Naive thymus-derived CD4-positive, alpha-beta T cell (primary cell): Measurements from ENCODE around the gene GOLGA6L6. TPM values are rescaled to one million over a fixed set of nuclear protein-coding genes. Genes with fewer than 3 reads are reported as not detected.
"Not testable (repeated sequence)": the region's sequence is repeated elsewhere in the genome, so short reads cannot be mapped to it uniquely, and the experiment has no call there.

Experiments
- ATAC-seq: fragments of 150-1000 bp; cut with Tn5 transposase; 2 replicates; pipeline ENCODE4 v1.10.0; 2021; ENCODE audit warnings: mild to moderate bottlenecking, moderate library complexity
- CTCF ChIA-PET: fragments of 350-600 bp; sonication (Branson Sonifier 250); formaldehyde crosslinking; loops from one replicate; lab custom pipeline; 2021; ENCODE audit warnings: antibody characterized with exemption; lab: Charles Lee
- POLR2A ChIA-PET: fragments of 350-600 bp; sonication (Branson Sonifier 250); formaldehyde crosslinking; loops from one replicate; lab custom pipeline; 2021; ENCODE audit warnings: antibody characterized with exemption, inconsistent platforms; lab: Charles Lee
- DNase-seq, 9 donors: peaks; one replicate each; pipeline versions ENCODE4 v3.0.0 to v3.0.0-alpha.2; 2020 to 2022; ENCODE audit warnings: mixed read lengths in 1 of 9
- H3K27ac ChIP-seq: one replicate; pipeline ENCODE4 v1.7.0; 2013; ENCODE audit warnings: mild to moderate bottlenecking, low read depth, low read length, moderate library complexity
- H3K27me3 ChIP-seq, 2 donors: one replicate each; pipeline ENCODE4 v1.7.0; 2013; ENCODE audit warnings: low read length in 2 of 2, mild to moderate bottlenecking in 2 of 2, moderate library complexity in 2 of 2; ENCODE audit not compliant: control insufficient read depth in 2 of 2, insufficient read depth in 2 of 2
- H3K36me3 ChIP-seq, 3 experiments: 1 replicate in 2 of 3; 2 replicates in 1 of 3; pipeline ENCODE4 v1.7.0; 2013; ENCODE audit warnings: low read length in 3 of 3, mild to moderate bottlenecking in 3 of 3, moderate library complexity in 1 of 3; ENCODE audit not compliant: insufficient read depth in 3 of 3, control insufficient read depth in 2 of 3
- H3K4me1 ChIP-seq, 2 donors: one replicate each; pipeline ENCODE4 v1.7.0; 2013; ENCODE audit warnings: low read length in 2 of 2, mild to moderate bottlenecking in 2 of 2, moderate library complexity in 1 of 2; ENCODE audit not compliant: control insufficient read depth in 2 of 2, insufficient read depth in 2 of 2
- H3K4me3 ChIP-seq: 2 replicates; pipeline ENCODE4 v1.7.0; 2013; ENCODE audit warnings: mild to moderate bottlenecking, low read length
- H3K9me3 ChIP-seq, 3 experiments: 1 replicate in 2 of 3; 2 replicates in 1 of 3; pipeline ENCODE4 v1.7.0; 2013; ENCODE audit warnings: low read length in 3 of 3; ENCODE audit not compliant: control insufficient read depth in 2 of 3
- H3K27ac Mint-ChIP-seq, 9 donors: one replicate each; pipeline ENCODE4 v1.8.0; 2020 to 2022; ENCODE audit warnings: mixed read lengths in 9 of 9, mild to moderate bottlenecking in 8 of 9, moderate library complexity in 5 of 9, inconsistent platforms in 2 of 9
- H3K27me3 Mint-ChIP-seq, 5 donors: one replicate each; pipeline ENCODE4 v1.8.0; 2021 to 2022; ENCODE audit warnings: mixed read lengths in 5 of 5, mild to moderate bottlenecking in 1 of 5
- H3K36me3 Mint-ChIP-seq, 5 donors: one replicate each; pipeline ENCODE4 v1.8.0; 2020 to 2022; ENCODE audit warnings: mixed read lengths in 5 of 5, mild to moderate bottlenecking in 3 of 5, inconsistent platforms in 1 of 5
- H3K4me1 Mint-ChIP-seq, 7 donors: one replicate each; pipeline ENCODE4 v1.8.0; 2020 to 2022; ENCODE audit warnings: mixed read lengths in 7 of 7, mild to moderate bottlenecking in 3 of 7, inconsistent platforms in 1 of 7
- H3K4me3 Mint-ChIP-seq, 10 donors: one replicate each; pipeline ENCODE4 v1.8.0; 2020 to 2022; ENCODE audit warnings: mild to moderate bottlenecking in 10 of 10, mixed read lengths in 10 of 10, moderate library complexity in 6 of 10, inconsistent platforms in 2 of 10
- H3K9me3 Mint-ChIP-seq, 11 donors: one replicate each; pipeline ENCODE4 v1.8.0; 2020 to 2022; ENCODE audit warnings: mixed read lengths in 11 of 11, mild to moderate bottlenecking in 4 of 11, inconsistent platforms in 1 of 11, moderate library complexity in 1 of 11
- intact Hi-C, 2 donors: fragments of 100-400 bp; cut with micrococcal nuclease; formaldehyde crosslinking; loops; one replicate each; pipeline ENCODE4 v1.15.1; 2023
- polyA plus RNA-seq, 2 donors: library from polyadenylated mRNA; unstranded; fragments of 300-500 nt; fragmentation: Illumina TruSeq; gene quantifications; one replicate each; pipeline ENCODE4 v1.2.3, GENCODE V29; 2021
- total RNA-seq, 6 experiments: library from RNA in 5 of 6; stranded (reverse) in 5 of 6; gene quantifications; 1 replicate in 5 of 6; 2 replicates in 1 of 6; pipeline ENCODE4 v1.2.3 and lab custom pipeline; 2021 to 2026

Gene GOLGA6L6
- total and polyA plus RNA-seq, 7 experiments from 2014 or later = not detected

DNA sequence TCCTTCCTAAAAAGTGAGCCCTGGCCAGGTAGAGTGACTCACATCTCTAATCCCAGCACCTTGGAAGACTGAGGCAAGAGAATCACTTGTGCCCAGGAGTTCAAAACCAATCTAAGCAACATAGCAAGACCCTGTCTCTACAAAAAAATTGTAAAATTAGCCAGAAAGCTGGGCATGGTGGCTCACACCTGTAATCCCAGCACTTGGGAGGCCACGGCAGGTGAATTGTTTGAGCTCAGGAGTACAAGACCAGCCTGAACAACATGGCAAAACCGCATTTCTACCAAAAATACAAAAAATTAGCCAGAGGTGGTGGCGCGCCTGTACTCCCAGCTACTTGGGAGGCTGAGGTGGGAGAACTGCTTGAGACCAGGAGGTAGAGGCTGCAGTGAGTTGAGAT lies 49.0 kb downstream of the GOLGA6L6 start:
- H3K4me1 Mint-ChIP-seq, DNase-seq, H3K36me3 Mint-ChIP-seq, H3K4me1 ChIP-seq, CTCF ChIA-PET, intact Hi-C loops, POLR2A ChIA-PET, H3K36me3 ChIP-seq, H3K9me3 ChIP-seq, H3K27me3 ChIP-seq, H3K9me3 Mint-ChIP-seq, H3K4me3 ChIP-seq, H3K27me3 Mint-ChIP-seq, H3K4me3 Mint-ChIP-seq, H3K27ac ChIP-seq, ATAC-seq, H3K27ac Mint-ChIP-seq: not testable (repeated sequence)

GRCh38 chr15:20489320-20489719 lies 52.3 kb downstream of the GOLGA6L6 start:
- H3K4me3 ChIP-seq, H3K36me3 Mint-ChIP-seq, POLR2A ChIA-PET, H3K9me3 ChIP-seq, ATAC-seq, H3K27ac ChIP-seq, CTCF ChIA-PET, H3K27me3 Mint-ChIP-seq, H3K36me3 ChIP-seq, H3K4me1 ChIP-seq, intact Hi-C loops, DNase-seq, H3K27ac Mint-ChIP-seq, H3K27me3 ChIP-seq, H3K4me3 Mint-ChIP-seq, H3K9me3 Mint-ChIP-seq, H3K4me1 Mint-ChIP-seq: not testable (repeated sequence)
